ENCODE data around the gene VPS26C. TPM values are rescaled to one million over a fixed set of nuclear protein-coding genes. Genes with fewer than 3 reads are reported as not detected.
"Not testable (repeated sequence)": the region's sequence is repeated elsewhere in the genome, so short reads cannot be mapped to it uniquely, and the experiment has no call there.

The VPS26C gene
- polyA plus RNA-seq, 2 of the 4 experiments (the other 2 are of a cell fraction), result 24.2 to 29.5 TPM

GRCh38 chr21:37281579-37281978 lies 14.4 kb upstream of the VPS26C start:
- CTCF ChIA-PET, result no interaction called here
- POLR2A ChIA-PET, result interaction anchor here (0.6 kb wide), 1 partner anchor 85 kb away, joined by 3 read pairs; the partner anchor contains the start of gene DYRK1A
- Histone ChIP-seq H3K4me1 (no peaks in the 10 kb centered on the region), H3K4me2 (no peak overlapping the region), H3K9me3 (no peaks in the 10 kb centered on the region), H3K27ac (no peak overlapping the region), H3K4me3 (no peak overlapping the region)
- no peak for FAIRE-seq
- ATAC-seq, result no peak
- TF ChIP-seq FOXS1 (CRISPR knock-in tag; IDR thresholded peaks at IDR 0.05) (no peak), NFE2L2 (conservative IDR thresholded peaks at IDR 0.05; ENCODE audit: low read length) (no peak), CBX2 (IDR thresholded peaks at IDR 0.05; ENCODE audit: borderline replicate concordance, low read depth) (no peak), BCL3 (IDR thresholded peaks at IDR 0.05) (no peak), HES2 (IDR thresholded peaks at IDR 0.05) (no peak), EHMT2 (IDR thresholded peaks at IDR 0.05; ENCODE audit: low read depth) (no peak)
- 62% methylated on average over 10 of the region's 10 CpGs for whole genome bisulfite sequencing (ENCODE audit: missing lambda C conversion rate)
- DNase-seq (ENCODE audit: low read depth in 1 of 2, low spot score in 1 of 2), result no peak

GRCh38 chr21:37279271-37279670 lies 12.1 kb upstream of the VPS26C start:
- ATAC-seq; H3K4me3 ChIP-seq; DNase-seq (ENCODE audit: low read depth in 1 of 2, low spot score in 1 of 2); H3K27ac ChIP-seq; H3K4me1 ChIP-seq; H3K4me2 ChIP-seq; CTCF ChIA-PET; POLR2A ChIA-PET; FAIRE-seq; H3K9me3 ChIP-seq: not testable (repeated sequence)
- WGBS (ENCODE audit: missing lambda C conversion rate), result 63% methylated on average over 4 of the region's 4 CpGs

- TF ChIP-seq GATA3 (IDR thresholded peaks at IDR 0.05; ENCODE audit: borderline replicate concordance) (no peak), RNF2 (IDR thresholded peaks at IDR 0.05; ENCODE audit: borderline replicate concordance, low read depth) (no peak), SREBF2 (IDR thresholded peaks at IDR 0.05) (no peak), HMGXB4 (CRISPR knock-in tag; IDR thresholded peaks at IDR 0.05; ENCODE audit: borderline replicate concordance) (no peak), NFE2L2 (conservative IDR thresholded peaks at IDR 0.05; ENCODE audit: low read length) (no peak), ZSCAN20 (CRISPR knock-in tag; IDR thresholded peaks at IDR 0.05) (no peak), POLR2A (IDR thresholded peaks at IDR 0.05; ENCODE audit: low read length) (no peak), BHLHE40 (IDR thresholded peaks at IDR 0.05; ENCODE audit: low read depth, low read length) (no peak), HDAC2 (IDR thresholded peaks at IDR 0.05) (no peak), FOSL2 (IDR thresholded peaks at IDR 0.05) (no peak), FOSL2 (CRISPR knock-in tag; IDR thresholded peaks at IDR 0.05) (no peak), MAZ (IDR thresholded peaks at IDR 0.05; ENCODE audit: borderline replicate concordance, low read depth, low read length) (no peak), CBX2 (IDR thresholded peaks at IDR 0.05; ENCODE audit: borderline replicate concordance, low read depth) (no peak), ZC3H11A (IDR thresholded peaks at IDR 0.05) (no peak), NR3C1 (IDR thresholded peaks at IDR 0.05) (no peak), HEYL (CRISPR knock-in tag; IDR thresholded peaks at IDR 0.05) (no peak), PBX3 (IDR thresholded peaks at IDR 0.05) (no peak), EHMT2 (IDR thresholded peaks at IDR 0.05; ENCODE audit: low read depth) (no peak)
- POLR2A ChIA-PET, result interaction anchor here (1.6 kb wide), 1 partner anchor 11 kb away, joined by 5 read pairs; the partner anchor contains the start of gene VPS26C
- no peak for DNase-seq (ENCODE audit: low read depth in 1 of 2, low spot score in 1 of 2)
- ATAC-seq, result no peak
- Histone ChIP-seq H3K27ac (no peak overlapping the region), H3K9me3 (no peaks in the 10 kb centered on the region), H3K4me1 (no peaks in the 10 kb centered on the region), H3K4me2 (no peak overlapping the region), H3K4me3 (no peak overlapping the region)
- CTCF ChIA-PET, result no interaction called here
- FAIRE-seq, result no peak
- WGBS (ENCODE audit: missing lambda C conversion rate), result 74% methylated on average over 6 of the region's 7 CpGs
Measured at GRCh38 chr21:37278199-37278598, 11.1 kb upstream of the VPS26C start.
